H1 (cell line): ENCODE results near the gene CELF4.

Source experiments
- BCL11A ChIP-seq, 2 experiments: IDR thresholded peaks; one replicate each; pipeline ENCODE4 v1.6.1; 2011; ENCODE audit warnings: low read depth in 2 of 2, low read length in 2 of 2, mild to moderate bottlenecking in 2 of 2
- POU5F1 ChIP-seq: IDR thresholded peaks from 2 replicates; pipeline ENCODE4 v1.6.1; 2011; ENCODE audit warnings: low read depth, mild to moderate bottlenecking, low read length, moderate library complexity

DNA sequence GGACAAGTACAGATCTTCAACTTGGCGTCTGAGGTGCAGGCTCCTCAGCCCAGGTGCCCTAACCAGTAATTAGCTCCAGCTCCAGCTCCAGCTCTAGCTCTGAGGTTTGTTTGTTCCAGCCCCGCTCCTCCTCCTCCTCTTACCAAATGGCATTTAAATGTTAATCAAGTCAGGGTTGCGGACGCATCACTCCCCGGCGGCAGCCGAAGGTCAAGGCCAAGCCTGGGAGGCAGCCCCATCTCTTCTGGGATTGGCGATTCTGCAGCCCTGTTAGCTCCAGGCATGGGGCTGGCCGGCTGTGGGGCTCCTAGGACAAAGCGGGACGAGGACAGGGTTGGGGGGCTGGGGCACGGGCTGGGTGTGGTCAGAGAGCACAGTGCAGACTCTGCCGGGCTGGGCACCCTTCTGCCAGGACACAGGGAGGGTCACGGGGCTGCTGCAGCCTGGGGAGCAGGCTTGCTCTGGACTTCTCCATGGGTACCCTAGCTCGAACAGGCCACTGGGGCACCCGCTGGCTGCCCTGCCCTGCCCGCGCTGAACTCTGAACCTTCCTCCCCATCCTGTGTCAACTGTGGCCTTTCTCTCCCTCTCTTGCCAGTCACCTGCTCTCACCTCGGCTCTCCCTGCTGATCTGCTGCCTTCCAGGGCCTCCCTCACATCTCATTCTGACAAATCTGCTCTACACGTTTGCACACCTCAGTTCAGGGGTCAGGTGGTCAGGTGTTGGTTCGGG is 203.3 kb downstream of the CELF4 start:
- no peak for TF ChIP-seq POU5F1
- TF ChIP-seq BCL11A (IDR thresholded peaks at IDR 0.05; ENCODE audit: low read depth in 2 of 2, low read length in 2 of 2), result no peak
